ENCODE measurements around the gene AR.

DNA sequence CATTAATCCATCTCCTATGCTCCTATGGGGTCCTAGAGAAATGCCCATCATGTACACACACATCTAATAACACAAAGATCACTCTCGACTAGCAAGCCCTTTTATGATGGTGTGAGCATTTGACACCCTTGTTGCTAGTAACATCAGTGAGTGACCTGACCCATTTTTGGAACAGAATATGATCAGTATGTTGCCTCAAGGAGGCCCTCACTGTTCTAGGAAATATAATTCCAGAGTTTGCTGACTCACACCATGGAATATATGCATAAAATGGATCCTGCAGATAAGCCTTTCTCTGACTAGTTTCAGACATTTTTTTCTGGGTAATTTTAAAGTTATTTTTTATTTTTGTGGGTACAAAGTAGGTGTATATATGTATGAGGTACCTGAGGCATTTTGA is 121.8 kb downstream of the AR start:
- TF ChIP-seq, protein P1, sequence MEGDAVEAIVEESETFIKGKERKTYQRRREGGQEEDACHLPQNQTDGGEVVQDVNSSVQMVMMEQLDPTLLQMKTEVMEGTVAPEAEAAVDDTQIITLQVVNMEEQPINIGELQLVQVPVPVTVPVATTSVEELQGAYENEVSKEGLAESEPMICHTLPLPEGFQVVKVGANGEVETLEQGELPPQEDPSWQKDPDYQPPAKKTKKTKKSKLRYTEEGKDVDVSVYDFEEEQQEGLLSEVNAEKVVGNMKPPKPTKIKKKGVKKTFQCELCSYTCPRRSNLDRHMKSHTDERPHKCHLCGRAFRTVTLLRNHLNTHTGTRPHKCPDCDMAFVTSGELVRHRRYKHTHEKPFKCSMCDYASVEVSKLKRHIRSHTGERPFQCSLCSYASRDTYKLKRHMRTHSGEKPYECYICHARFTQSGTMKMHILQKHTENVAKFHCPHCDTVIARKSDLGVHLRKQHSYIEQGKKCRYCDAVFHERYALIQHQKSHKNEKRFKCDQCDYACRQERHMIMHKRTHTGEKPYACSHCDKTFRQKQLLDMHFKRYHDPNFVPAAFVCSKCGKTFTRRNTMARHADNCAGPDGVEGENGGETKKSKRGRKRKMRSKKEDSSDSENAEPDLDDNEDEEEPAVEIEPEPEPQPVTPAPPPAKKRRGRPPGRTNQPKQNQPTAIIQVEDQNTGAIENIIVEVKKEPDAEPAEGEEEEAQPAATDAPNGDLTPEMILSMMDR (IDR thresholded peaks at IDR 0.05), result no peak
- TF ChIP-seq POLR2AphosphoS5 (IDR thresholded peaks at IDR 0.05) (no peak), POLR2A (IDR thresholded peaks at IDR 0.05) (no peak)
